Right lobe of liver (tissue), 4 donors: ENCODE results near the gene YDJC.

ENCODE experiments used
- CTCF ChIP-seq, 4 donors: fragments of 200-600 bp in 3 of 4; fragments of 450-650 bp in 1 of 4; IDR thresholded peaks; one replicate each; pipeline versions ENCODE4 v1.5.1 to v1.8.0; 2016 to 2022; ENCODE audit warnings: antibody characterized with exemption in 4 of 4, mild to moderate bottlenecking in 2 of 4
- POLR2A ChIP-seq: fragments of 450-650 bp; IDR thresholded peaks from one replicate; pipeline ENCODE4 v1.6.1; 2017; ENCODE audit warnings: antibody characterized with exemption, mild to moderate bottlenecking
- donor health status: DM: no; HTN: no; CAD: no.
- donor health status: DM: no; HTN: no; CAD: no.
- donor health status: DM: no; HTN: yes; CAD: no.

- TF ChIP-seq POLR2A: no peak
- no peak for TF ChIP-seq CTCF (IDR thresholded peaks at IDR 0.05)
These were observed 30.5 kb downstream of the YDJC start for GRCh38 chr22:21599053-21599893.
